ENCODE measurements around the gene TMEM259.

TMEM259 gene

GRCh38 chr19:1000591-1001537, 20.1 kb downstream of the TMEM259 start:
- DNase-seq = no peak

GRCh38 chr19:1000095-1000494, 20.8 kb downstream of the TMEM259 start, which contains the start of gene GRIN3B:
TSS of gene GRIN3B (plus strand) at chr19:1000419. CDS start at chr19:1000438, 19 bp downstream.
- DNase-seq = no peak

GRCh38 chr19:999379-999719, 21.6 kb downstream of the TMEM259 start:
- no peak for DNase-seq

GRCh38 chr19:998064-998463, 22.9 kb downstream of the TMEM259 start:
- DNase-seq = no peak

GRCh38 chr19:996051-996838, 24.7 kb downstream of the TMEM259 start:
- DNase-seq = no peak

GRCh38 chr19:995051-995827, 25.7 kb downstream of the TMEM259 start:
- DNase-seq = no peak

GRCh38 chr19:994516-994915, 26.4 kb downstream of the TMEM259 start:
- DNase-seq = no peak

- no peak for DNase-seq
These were observed 27.0 kb downstream of the TMEM259 start for GRCh38 chr19:993831-994393.

GRCh38 chr19:993361-993830, 27.5 kb downstream of the TMEM259 start:
- no peak for DNase-seq

- DNase-seq = no peak
These were observed 28.3 kb downstream of the TMEM259 start for GRCh38 chr19:992670-993055.

- no peak for DNase-seq
These were observed 28.8 kb downstream of the TMEM259 start for GRCh38 chr19:991932-992669.

GRCh38 chr19:991174-991931, 29.6 kb downstream of the TMEM259 start:
- DNase-seq = no peak

GRCh38 chr19:990746-991145, 30.2 kb downstream of the TMEM259 start:
- DNase-seq = no peak

- no peak for DNase-seq
These were observed 30.8 kb downstream of the TMEM259 start for GRCh38 chr19:990119-990571.

GRCh38 chr19:989381-990081, 31.4 kb downstream of the TMEM259 start:
- DNase-seq = no peak

- no peak for DNase-seq
These were observed 32.4 kb downstream of the TMEM259 start for GRCh38 chr19:988510-988909.

GRCh38 chr19:988081-988480, 32.8 kb downstream of the TMEM259 start:
- DNase-seq = no peak

- no peak for DNase-seq
These were observed 34.8 kb downstream of the TMEM259 start for GRCh38 chr19:986083-986482.

- peak; percentile 95 for DNase-seq
These were observed 36.6 kb downstream of the TMEM259 start, which contains the start of gene WDR18 for GRCh38 chr19:984165-984967. TSS of gene WDR18 (plus strand) at chr19:984345. CDS start at chr19:984354, 9 bp downstream.

Measured in right forelimb (tissue), 1 donor.